IMR-90 (cell line): ENCODE results near the gene CHST10. TPM values are rescaled to one million over a fixed set of nuclear protein-coding genes. Genes with fewer than 3 reads are reported as not detected.

ENCODE experiments used
- ATAC-seq: fragments of 200-7000 bp; cut with Tn5 transposase; 2 replicates; pipeline ENCODE4 v1.9.1; 2020; ENCODE audit warnings: low read depth, mild to moderate bottlenecking, moderate library complexity
- BruUV-seq: library from RNA; stranded (reverse); fragments of 400-500 nt; replicated peaks from 2 replicates; lab custom pipeline; 2021; lab: Mats Ljungman, UMichigan
- CTCF ChIA-PET: fragments of 300-600 bp; formaldehyde crosslinking; extraction: SDS; loops from one replicate; lab custom pipeline; 2021; ENCODE audit warnings: antibody characterized with exemption; lab: Yijun Ruan, JAX
- POLR2A ChIA-PET: fragments of 300-600 bp; sonication (Branson Sonifier 250); formaldehyde crosslinking; loops from one replicate; lab custom pipeline; 2022; ENCODE audit warnings: antibody characterized with exemption; ENCODE audit not compliant: unreplicated experiment; lab: Charles Lee
- DNase-seq: peaks from one replicate; pipeline ENCODE4 v3.0.0; 2013
- H2AFZ ChIP-seq: replicated peaks from 2 replicates; pipeline ENCODE3; 2013; ENCODE audit warnings: low read length, mild to moderate bottlenecking; ENCODE audit not compliant: poor library complexity
- H2AK5ac ChIP-seq: 2 replicates; pipeline ENCODE4 v1.6.1; 2013; ENCODE audit warnings: low read depth, low read length, inconsistent platforms
- H2AK9ac ChIP-seq: replicated peaks from 2 replicates; pipeline ENCODE3; 2013; ENCODE audit warnings: mild to moderate bottlenecking, low read depth, low read length, moderate library complexity; ENCODE audit not compliant: poor library complexity
- H2BK120ac ChIP-seq: 2 replicates; pipeline ENCODE4 v1.6.1; 2013; ENCODE audit warnings: low read depth, low read length, inconsistent platforms
- H2BK15ac ChIP-seq: 3 replicates; pipeline ENCODE4 v1.6.1; 2013; ENCODE audit warnings: low read depth, low read length, inconsistent platforms
- H2BK20ac ChIP-seq: 2 replicates; pipeline ENCODE4 v1.6.1; 2013; ENCODE audit warnings: low read depth, mild to moderate bottlenecking, inconsistent platforms, low read length, moderate library complexity
- H2BK5ac ChIP-seq: 2 replicates; pipeline ENCODE4 v1.6.1; 2013; ENCODE audit warnings: mild to moderate bottlenecking, low read depth, low read length, inconsistent platforms; ENCODE audit not compliant: poor library complexity, severe bottlenecking
- H3K14ac ChIP-seq: replicated peaks from 2 replicates; pipeline ENCODE4 v1.6.1; 2013; ENCODE audit warnings: low read depth, low read length, inconsistent platforms
- H3K18ac ChIP-seq: 2 replicates; pipeline ENCODE4 v1.6.1; 2013; ENCODE audit warnings: low read depth, low read length, control low read depth
- H3K23ac ChIP-seq: 2 replicates; pipeline ENCODE4 v1.6.1; 2013; ENCODE audit warnings: low read depth, low read length, inconsistent platforms
- H3K27ac ChIP-seq: 2 replicates; pipeline ENCODE4 v1.5.1; 2013; ENCODE audit warnings: mild to moderate bottlenecking, control low read depth, low read length; ENCODE audit not compliant: insufficient read depth
- H3K27me3 ChIP-seq: 2 replicates; pipeline ENCODE4 v1.6.1; 2013; ENCODE audit warnings: low read length; ENCODE audit not compliant: control insufficient read depth, insufficient read depth
- H3K36me3 ChIP-seq: 2 replicates; pipeline ENCODE4 v1.6.1; 2013; ENCODE audit warnings: low read length, mixed read lengths; ENCODE audit not compliant: control insufficient read depth, insufficient read depth
- H3K4ac ChIP-seq: 2 replicates; pipeline ENCODE4 v1.6.1; 2013; ENCODE audit warnings: low read depth, low read length, inconsistent platforms
- H3K4me1 ChIP-seq: 2 replicates; pipeline ENCODE4 v1.6.1; 2013; ENCODE audit warnings: low read length, mixed read lengths; ENCODE audit not compliant: control insufficient read depth, insufficient read depth
- H3K4me2 ChIP-seq: 2 replicates; pipeline ENCODE4 v1.6.1; 2013; ENCODE audit warnings: low read depth, mild to moderate bottlenecking, control low read depth, low read length, moderate library complexity
- H3K4me3 ChIP-seq: 2 replicates; pipeline ENCODE4 v1.5.1; 2013; ENCODE audit warnings: low read depth, mild to moderate bottlenecking, control low read depth, low read length, moderate library complexity; ENCODE audit not compliant: insufficient read depth
- H3K56ac ChIP-seq: 2 replicates; pipeline ENCODE4 v1.6.1; 2013; ENCODE audit warnings: low read length, inconsistent platforms; ENCODE audit not compliant: insufficient read depth; ENCODE audit errors: extremely low read depth
- H3K79me1 ChIP-seq, 2 experiments: 2 replicates each; pipeline ENCODE4 v1.6.1; 2013; ENCODE audit warnings: low read length in 2 of 2, inconsistent platforms in 1 of 2, low read depth in 1 of 2
- H3K9ac ChIP-seq: 2 replicates; pipeline ENCODE4 v1.6.1; 2013; ENCODE audit warnings: low read depth, low read length, control low read depth
- H3K9me1 ChIP-seq: 2 replicates; pipeline ENCODE4 v1.6.1; 2013; ENCODE audit warnings: low read length, inconsistent platforms; ENCODE audit not compliant: insufficient read depth
- H3K9me3 ChIP-seq: 2 replicates; pipeline ENCODE4 v1.6.1; 2013; ENCODE audit warnings: low read length; ENCODE audit not compliant: control insufficient read depth, insufficient read depth
- H4K20me1 ChIP-seq: 2 replicates; pipeline ENCODE4 v1.6.1; 2013; ENCODE audit warnings: low read length, inconsistent platforms; ENCODE audit not compliant: insufficient read depth
- H4K5ac ChIP-seq: 2 replicates; pipeline ENCODE4 v1.6.1; 2013; ENCODE audit warnings: mild to moderate bottlenecking, low read depth, low read length, control low read depth
- H4K8ac ChIP-seq, 2 experiments: 2 replicates each; pipeline ENCODE4 v1.6.1; 2013; ENCODE audit warnings: low read depth in 2 of 2, low read length in 2 of 2, control low read depth in 1 of 2, inconsistent platforms in 1 of 2
- H4K91ac ChIP-seq: 2 replicates; pipeline ENCODE4 v1.6.1; 2013; ENCODE audit warnings: low read depth, low read length, inconsistent platforms; ENCODE audit not compliant: insufficient read depth
- BHLHE40 ChIP-seq: fragments of 150-350 bp; IDR thresholded peaks from 2 replicates; pipeline ENCODE4 v1.6.1; 2016; ENCODE audit warnings: mild to moderate bottlenecking, low read depth, low read length
- CEBPB ChIP-seq: IDR thresholded peaks from 2 replicates; pipeline ENCODE4 v1.6.1; 2012; ENCODE audit warnings: low read depth, low read length, improper control_type of control experiment
- CHD1 ChIP-seq: IDR thresholded peaks from 2 replicates; pipeline ENCODE4 v1.6.1; 2012; ENCODE audit warnings: low read depth, low read length, improper control_type of control experiment
- CTCF ChIP-seq: conservative IDR thresholded peaks from 2 replicates; pipeline ENCODE4 v1.5.1; 2012; ENCODE audit warnings: mild to moderate bottlenecking, low read depth, low read length, improper control_type of control experiment
- ELK1 ChIP-seq: fragments of 150-350 bp; IDR thresholded peaks from 2 replicates; pipeline ENCODE4 v1.6.1; 2016; ENCODE audit warnings: low read depth, mild to moderate bottlenecking, low read length, moderate library complexity, borderline replicate concordance
- FOS ChIP-seq: fragments of 150-350 bp; IDR thresholded peaks from 2 replicates; pipeline ENCODE4 v1.6.1; 2016; ENCODE audit warnings: low read depth, low read length
- MAFK ChIP-seq: IDR thresholded peaks from 2 replicates; pipeline ENCODE4 v1.6.1; 2012; ENCODE audit warnings: low read depth, low read length, improper control_type of control experiment
- MAZ ChIP-seq: IDR thresholded peaks from 2 replicates; pipeline ENCODE4 v1.6.1; 2012; ENCODE audit warnings: low read depth, mild to moderate bottlenecking, low read length, improper control_type of control experiment, moderate library complexity, borderline replicate concordance
- MXI1 ChIP-seq: IDR thresholded peaks from 2 replicates; pipeline ENCODE4 v1.6.1; 2012; ENCODE audit warnings: low read depth, mild to moderate bottlenecking, low read length, moderate library complexity, borderline replicate concordance
- NFE2L2 ChIP-seq: fragments of 150-350 bp; IDR thresholded peaks from 2 replicates; pipeline ENCODE4 v1.6.1; 2016; ENCODE audit warnings: low read depth, mild to moderate bottlenecking, low read length
- POLR2A ChIP-seq: IDR thresholded peaks from 2 replicates; pipeline ENCODE4 v1.6.1; 2012; ENCODE audit warnings: mild to moderate bottlenecking, low read depth, low read length
- RAD21 ChIP-seq: IDR thresholded peaks from 2 replicates; pipeline ENCODE4 v1.6.1; 2012; ENCODE audit warnings: low read length, improper control_type of control experiment
- RCOR1 ChIP-seq: IDR thresholded peaks from 2 replicates; pipeline ENCODE4 v1.6.1; 2012; ENCODE audit warnings: mild to moderate bottlenecking, low read length, improper control_type of control experiment; ENCODE audit not compliant: insufficient replicate concordance
- RFX5 ChIP-seq: IDR thresholded peaks from 2 replicates; pipeline ENCODE4 v1.8.0; 2012; ENCODE audit warnings: low read depth, mild to moderate bottlenecking, low read length, moderate library complexity
- SMC3 ChIP-seq: fragments of 150-350 bp; IDR thresholded peaks from 2 replicates; pipeline ENCODE4 v1.6.1; 2016; ENCODE audit warnings: low read depth, mild to moderate bottlenecking, antibody characterized with exemption, low read length, moderate library complexity
- USF2 ChIP-seq: fragments of 150-350 bp; IDR thresholded peaks from 2 replicates; pipeline ENCODE4 v1.6.1; 2017; ENCODE audit warnings: mild to moderate bottlenecking, antibody characterized with exemption, low read length, low read depth
- WGBS, 2 experiments: methylation state at CpG; one replicate each; pipeline versions ENCODE4 v1.1.5 to v1.1.7; 2013; ENCODE audit warnings: missing lambda C conversion rate in 2 of 2; ENCODE audit not compliant: insufficient read length in 1 of 2; ENCODE audit errors: extremely low coverage in 2 of 2; 5-methylcytosine and 5-hydroxymethylcytosine counted together
- dilution Hi-C: fragments of 300-500 bp; cut with HindIII; formaldehyde crosslinking; loops from one replicate; pipeline ENCODE4 v1.14.3; 2018; ENCODE audit warnings: low sequenced_read_pairs; ENCODE audit not compliant: unreplicated experiment
- in situ Hi-C: fragments of 300-500 bp; cut with MboI; formaldehyde crosslinking; loops from 3 replicates; pipeline ENCODE4 v1.14.3; 2019; ENCODE audit warnings: low sequenced_read_pairs, inconsistent platforms, mixed read lengths
- intact Hi-C: fragments of 100-400 bp; cut with micrococcal nuclease; formaldehyde crosslinking; loops from 2 replicates; pipeline ENCODE4 v1.10.0; 2022
- polyA plus RNA-seq, 3 experiments: library from polyadenylated mRNA; depleted of rRNA; stranded (reverse); fragments of >200 nt; gene quantifications; 2 replicates each; pipeline ENCODE4 v1.2.3, GENCODE V29; 2012; ENCODE audit warnings: low replicate concordance in 1 of 3
- total RNA-seq: library from RNA; depleted of rRNA; stranded (reverse); fragments of >200 nt; gene quantifications from 2 replicates; pipeline ENCODE4 v1.2.3, GENCODE V29; 2012

Gene CHST10
- total and polyA plus RNA-seq, 2 of the 4 experiments (the other 2 are of a cell fraction) = 6.9 to 8.6 TPM

GRCh38 chr2:100413571-100413970 is 3.9 kb downstream of the CHST10 start:
- dilution Hi-C loops = no loop called here

More at GRCh38 chr2:100413571-100413970, 3.9 kb downstream of the CHST10 start:
- no peak overlapping the region for H3K23ac ChIP-seq
- no peak for TF ChIP-seq SMC3
- TF ChIP-seq CEBPB = no peak
- TF ChIP-seq BHLHE40 = no peak
- no peak for TF ChIP-seq MAZ
- no peak for TF ChIP-seq MAFK
- no peak for TF ChIP-seq POLR2A
- no peak for TF ChIP-seq RCOR1
- no peak for TF ChIP-seq NFE2L2
- no peak for TF ChIP-seq USF2
- no peak for TF ChIP-seq RAD21
- TF ChIP-seq FOS = no peak
- no peak for TF ChIP-seq RFX5
- TF ChIP-seq MXI1 = no peak
- no peak for TF ChIP-seq ELK1
- TF ChIP-seq CHD1 = no peak
- no peak for TF ChIP-seq CTCF
- BruUV-seq = no TSS peak
- no peak overlapping the region for H3K18ac ChIP-seq
- H4K20me1 ChIP-seq = no peaks in the 10 kb centered on the region
- ChIA-PET POLR2A (no interaction called here), CTCF (interaction anchor here (1.0 kb wide), 1 partner anchor 9 kb away, joined by 3 read pairs; no protein-coding TSS in a partner anchor)
- no peak overlapping the region for H3K14ac ChIP-seq
- H4K8ac ChIP-seq = no peak overlapping the region
- no peak overlapping the region for H2AFZ ChIP-seq
- 100% methylated on average over 2 of the region's 4 CpGs; no CpG with 5 or more reads in 1 of the 2 experiments for WGBS, 2 experiments
- peaks cover 0 to 9% of the 10 kb centered on the region in 2 experiments; a peak in 2 of 4 replicates for H3K79me1 ChIP-seq
- no peak overlapping the region for H2BK5ac ChIP-seq
- no peak overlapping the region for H3K4me3 ChIP-seq
- no peak overlapping the region for H3K9ac ChIP-seq
- in situ Hi-C loops = no loop called here
- no peak overlapping the region for H2BK20ac ChIP-seq
- H3K4me2 ChIP-seq = no peak overlapping the region
- H3K27ac ChIP-seq = no peak overlapping the region
- H3K4ac ChIP-seq = no peak overlapping the region
- no peaks in the 10 kb centered on the region for H3K4me1 ChIP-seq
- no peak overlapping the region for H2AK9ac ChIP-seq
- H3K9me3 ChIP-seq = no peaks in the 10 kb centered on the region
- H4K91ac ChIP-seq = no peak overlapping the region
- H2BK120ac ChIP-seq = no peak overlapping the region
- ATAC-seq = no peak
- DNase-seq = no peak
- H3K36me3 ChIP-seq = peaks cover 2% of the 10 kb centered on the region
- intact Hi-C loops = no loop called here
- no peaks in the 10 kb centered on the region for H3K9me1 ChIP-seq
- no peak overlapping the region for H4K5ac ChIP-seq
- no peak overlapping the region for H2AK5ac ChIP-seq
- H2BK15ac ChIP-seq = no peak overlapping the region
- no peak overlapping the region for H3K56ac ChIP-seq
- no peaks in the 10 kb centered on the region for H3K27me3 ChIP-seq
